Colonic mucosa (tissue), 4 donors: ENCODE measurements around the gene PTGDR2. TPM values are rescaled to one million over a fixed set of nuclear protein-coding genes. Genes with fewer than 3 reads are reported as not detected.

ENCODE experiments used
- DNase-seq: peaks from one replicate; pipeline ENCODE4 v3.0.0-alpha.2; 2020
- H3K27ac ChIP-seq: fragments of 200-600 bp; one replicate; pipeline ENCODE4 v1.8.0; 2021
- H3K27me3 ChIP-seq: fragments of 200-600 bp; one replicate; pipeline ENCODE4 v1.8.0; 2021
- H3K36me3 ChIP-seq: fragments of 200-600 bp; one replicate; pipeline ENCODE4 v1.8.0; 2021
- H3K4me1 ChIP-seq: fragments of 200-600 bp; one replicate; pipeline ENCODE4 v1.8.0; 2021; ENCODE audit warnings: mild to moderate bottlenecking
- H3K4me3 ChIP-seq: fragments of 200-600 bp; one replicate; pipeline ENCODE4 v1.8.0; 2021
- H3K9ac ChIP-seq, 2 donors: one replicate each; pipeline ENCODE4 v1.7.0; 2013; ENCODE audit warnings: control low read depth in 2 of 2, low read depth in 2 of 2, low read length in 2 of 2
- H3K9me3 ChIP-seq: fragments of 200-600 bp; one replicate; pipeline ENCODE4 v1.8.0; 2021
- intact Hi-C: fragments of 100-400 bp; cut with DNase I; formaldehyde crosslinking; loops from one replicate; pipeline ENCODE4 v1.14.1; 2022
- total RNA-seq, 2 donors: library from RNA; stranded (reverse); fragmentation: NEBNext Ultra II Directional in 1 of 2; extraction: Animal tissue kit (Norgen Biotek cat#: 25700) in 1 of 2; gene quantifications; one replicate each; pipeline ENCODE4 v1.2.1, GENCODE V29; 2021
- TF ChIP-seq, protein P1 (sequence below): fragments of 200-600 bp; IDR thresholded peaks from one replicate; pipeline ENCODE4 v1.8.0; 2022; ENCODE audit warnings: antibody characterized with exemption, mild to moderate bottlenecking
- donor health status: healthy.
- donor health status: DM: no; HTN: no; CAD: no.
- donor health status: DM: no; HTN: no; CAD: no.

The PTGDR2 gene
- total RNA-seq, 2 donors from 2014 or later: 3.7 to 4.7 TPM

DNA sequence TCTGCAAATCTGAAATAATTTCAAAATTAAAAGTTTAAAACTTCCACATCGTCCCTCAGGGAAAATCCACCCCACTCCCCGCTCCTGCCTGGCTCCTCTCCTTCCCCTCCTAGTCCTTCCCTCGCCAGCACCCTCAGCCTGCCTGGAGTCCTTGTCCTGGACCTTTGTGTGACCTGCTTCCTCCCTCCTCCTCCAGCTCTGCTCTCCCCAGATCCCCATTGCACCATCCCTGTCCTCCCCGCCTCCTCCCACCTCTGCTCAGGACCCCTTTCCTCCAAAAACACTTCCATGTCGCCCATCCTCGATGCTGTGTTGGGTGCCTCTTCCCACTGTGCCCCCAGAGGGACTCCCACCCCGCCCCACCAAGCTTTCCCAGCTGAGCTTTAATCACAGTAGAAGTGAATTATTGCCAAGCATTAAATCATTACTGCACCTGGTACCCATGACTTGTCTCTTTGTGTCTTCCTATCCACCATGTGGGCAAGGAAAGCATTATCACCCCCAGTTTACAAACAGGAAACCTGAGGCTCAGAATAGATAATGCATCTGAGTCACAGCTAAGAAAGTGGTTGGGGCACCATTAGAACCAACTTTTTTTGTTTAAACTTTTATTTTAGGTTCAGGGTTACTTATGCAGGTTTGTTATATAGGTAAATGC lies 9.2 kb upstream of the PTGDR2 start:
- Histone ChIP-seq H3K9ac (no peak overlapping the region), H3K4me1 (no peaks in the 10 kb centered on the region), H3K36me3 (no peaks in the 10 kb centered on the region), H3K27ac (no peak overlapping the region), H3K9me3 (no peaks in the 10 kb centered on the region), H3K4me3 (no peak overlapping the region), H3K27me3 (no peaks in the 10 kb centered on the region)
- DNase-seq: no peak
- TF ChIP-seq, protein P1, sequence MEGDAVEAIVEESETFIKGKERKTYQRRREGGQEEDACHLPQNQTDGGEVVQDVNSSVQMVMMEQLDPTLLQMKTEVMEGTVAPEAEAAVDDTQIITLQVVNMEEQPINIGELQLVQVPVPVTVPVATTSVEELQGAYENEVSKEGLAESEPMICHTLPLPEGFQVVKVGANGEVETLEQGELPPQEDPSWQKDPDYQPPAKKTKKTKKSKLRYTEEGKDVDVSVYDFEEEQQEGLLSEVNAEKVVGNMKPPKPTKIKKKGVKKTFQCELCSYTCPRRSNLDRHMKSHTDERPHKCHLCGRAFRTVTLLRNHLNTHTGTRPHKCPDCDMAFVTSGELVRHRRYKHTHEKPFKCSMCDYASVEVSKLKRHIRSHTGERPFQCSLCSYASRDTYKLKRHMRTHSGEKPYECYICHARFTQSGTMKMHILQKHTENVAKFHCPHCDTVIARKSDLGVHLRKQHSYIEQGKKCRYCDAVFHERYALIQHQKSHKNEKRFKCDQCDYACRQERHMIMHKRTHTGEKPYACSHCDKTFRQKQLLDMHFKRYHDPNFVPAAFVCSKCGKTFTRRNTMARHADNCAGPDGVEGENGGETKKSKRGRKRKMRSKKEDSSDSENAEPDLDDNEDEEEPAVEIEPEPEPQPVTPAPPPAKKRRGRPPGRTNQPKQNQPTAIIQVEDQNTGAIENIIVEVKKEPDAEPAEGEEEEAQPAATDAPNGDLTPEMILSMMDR: no peak
- intact Hi-C loops: no loop called here

DNA sequence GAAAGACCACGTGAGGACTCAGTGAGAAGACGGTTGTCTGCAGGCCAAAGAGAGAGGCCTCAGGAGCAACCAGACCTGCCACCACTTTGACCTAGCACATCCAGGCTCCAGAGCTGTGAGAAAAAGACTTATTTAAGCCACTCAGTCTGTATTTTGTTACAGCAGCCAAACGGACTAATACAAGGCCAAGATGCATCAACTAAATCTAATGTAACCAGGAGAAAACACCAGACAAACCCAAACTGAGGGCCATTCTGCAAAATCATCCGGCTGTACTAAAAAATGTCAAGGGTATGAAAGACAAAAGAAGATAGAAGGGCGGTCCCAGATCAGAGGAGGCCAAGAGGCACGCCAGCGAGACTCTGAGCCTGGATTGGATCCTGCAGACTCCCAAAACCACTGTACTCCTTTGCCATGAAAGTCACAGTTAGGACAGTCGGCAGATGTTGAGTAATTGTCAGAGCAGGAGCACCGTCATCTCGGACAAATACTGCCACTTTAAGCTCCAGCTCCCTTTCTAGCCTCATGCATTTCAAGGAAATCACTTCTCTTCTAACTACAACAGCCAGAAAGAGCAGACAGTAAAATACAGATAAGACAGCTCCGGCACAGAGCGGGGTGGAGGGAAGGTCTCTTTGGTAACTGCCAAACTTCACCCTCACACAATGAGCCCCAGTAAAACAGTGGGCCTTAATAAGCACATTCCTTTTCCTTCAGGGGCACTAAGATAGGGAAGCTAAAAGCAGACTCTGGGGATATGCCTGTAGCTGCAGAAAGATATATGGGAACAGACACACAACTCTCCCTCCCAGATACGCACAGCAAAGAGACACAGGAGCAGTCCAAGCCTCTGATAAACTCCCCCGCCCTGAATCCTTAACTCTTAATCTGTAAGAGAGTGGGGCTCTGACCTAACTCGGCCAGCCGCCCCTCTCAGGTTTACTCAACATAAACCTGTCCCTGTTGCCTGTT lies 8.1 kb upstream of the PTGDR2 start:
- TF ChIP-seq, protein P1: no peak
- Histone ChIP-seq H3K9ac (no peak overlapping the region), H3K27ac (no peak overlapping the region), H3K27me3 (no peaks in the 10 kb centered on the region), H3K4me3 (no peak overlapping the region), H3K4me1 (no peaks in the 10 kb centered on the region), H3K9me3 (no peaks in the 10 kb centered on the region), H3K36me3 (no peaks in the 10 kb centered on the region)
- intact Hi-C loops: no loop called here
- no peak for DNase-seq

DNA sequence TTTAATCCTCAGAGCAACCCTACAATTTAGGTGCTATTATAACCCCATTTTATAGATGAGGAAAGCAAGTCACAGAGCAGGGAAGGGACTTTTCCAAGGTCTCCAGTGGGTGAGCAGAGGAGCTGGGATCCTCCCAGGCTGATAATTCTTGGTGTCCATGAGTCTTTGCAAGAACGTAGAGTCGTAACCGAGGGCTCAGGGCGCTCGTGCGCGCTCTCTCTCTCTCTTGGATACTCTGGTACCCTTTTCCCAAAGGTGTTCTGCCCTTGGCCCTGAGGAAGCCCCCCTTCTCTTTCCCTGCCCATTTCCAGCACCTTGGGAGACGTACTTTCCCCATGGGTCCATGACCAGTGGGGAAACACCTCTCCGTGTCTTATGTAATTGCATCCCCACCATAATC lies 6.4 kb upstream of the PTGDR2 start:
- H3K9ac ChIP-seq: no peak overlapping the region
- H3K4me3 ChIP-seq: no peak overlapping the region
- intact Hi-C loops: no loop called here
- DNase-seq: no peak
- H3K9me3 ChIP-seq: no peaks in the 10 kb centered on the region
- no peaks in the 10 kb centered on the region for H3K36me3 ChIP-seq
- no peak overlapping the region for H3K27ac ChIP-seq
- H3K27me3 ChIP-seq: no peaks in the 10 kb centered on the region
- TF ChIP-seq, protein P1: no peak
- no peaks in the 10 kb centered on the region for H3K4me1 ChIP-seq

DNA sequence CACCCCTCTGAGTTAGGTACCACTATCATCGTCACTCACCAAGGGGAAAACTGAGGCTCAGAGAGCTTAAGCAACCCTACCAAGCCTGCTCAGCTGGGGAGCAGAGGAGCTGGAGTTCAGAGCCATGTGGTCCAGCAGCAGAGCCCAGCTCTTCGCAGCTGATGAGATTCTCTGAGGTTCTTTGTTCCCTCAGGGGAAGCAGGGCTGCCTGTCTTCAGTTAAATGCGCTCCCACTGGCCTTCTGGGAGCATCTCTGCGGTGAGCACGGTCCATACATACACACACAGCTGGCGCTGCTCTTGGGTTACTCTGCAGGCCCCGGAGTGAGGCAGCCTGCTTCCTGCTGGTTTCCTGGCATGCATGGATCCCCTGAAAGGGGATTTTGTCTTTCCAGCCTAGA lies 5.2 kb upstream of the PTGDR2 start:
- Histone ChIP-seq H3K27me3 (no peaks in the 10 kb centered on the region), H3K36me3 (no peaks in the 10 kb centered on the region), H3K9me3 (no peaks in the 10 kb centered on the region), H3K9ac (no peak overlapping the region), H3K4me3 (no peak overlapping the region), H3K27ac (no peak overlapping the region), H3K4me1 (no peaks in the 10 kb centered on the region)
- no peak for DNase-seq
- TF ChIP-seq, protein P1: no peak
- intact Hi-C loops: no loop called here

DNA sequence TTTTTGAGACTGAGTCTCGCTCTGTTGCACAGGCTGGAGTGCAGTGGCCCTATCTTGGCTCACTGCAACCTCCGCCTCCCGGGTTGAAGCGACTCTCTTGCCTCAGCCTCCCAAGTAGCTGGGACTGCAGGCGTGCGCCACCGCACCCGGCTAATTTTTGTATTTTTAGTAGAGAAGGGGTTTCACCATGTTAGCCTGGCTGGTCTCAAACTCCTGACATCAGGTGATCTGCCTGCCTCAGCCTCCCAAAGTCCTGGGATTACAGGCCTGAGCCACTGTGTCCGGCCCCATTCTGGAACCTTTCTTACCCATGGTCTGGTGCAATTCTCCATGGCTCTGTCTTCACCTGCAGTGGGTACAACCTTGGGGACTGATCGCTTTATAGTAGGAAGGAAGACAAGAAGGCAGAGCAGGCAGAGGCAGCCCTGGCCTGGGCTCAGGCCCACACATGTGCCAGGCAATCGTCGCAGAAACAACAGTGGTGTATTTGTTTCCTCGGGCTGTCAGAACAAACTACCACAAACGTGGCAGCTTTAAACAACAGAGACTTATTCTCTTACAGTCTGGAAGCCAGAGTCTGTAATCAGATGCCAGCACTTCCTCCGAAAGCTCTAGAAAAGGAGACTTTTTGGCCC lies 4.0 kb upstream of the PTGDR2 start:
- intact Hi-C loops: no loop called here
- Histone ChIP-seq H3K36me3 (no peaks in the 10 kb centered on the region), H3K27me3 (no peaks in the 10 kb centered on the region), H3K4me1 (no peaks in the 10 kb centered on the region), H3K4me3 (no peak overlapping the region), H3K9ac (no peak overlapping the region), H3K9me3 (no peaks in the 10 kb centered on the region), H3K27ac (no peak overlapping the region)
- TF ChIP-seq, protein P1: no peak
- DNase-seq: no peak
